Measurements from ENCODE around the gene LRRC17. TPM values are rescaled to one million over a fixed set of nuclear protein-coding genes. Genes with fewer than 3 reads are reported as not detected.
"Not testable (repeated sequence)": the region's sequence is repeated elsewhere in the genome, so short reads cannot be mapped to it uniquely, and the experiment has no call there.

Gene LRRC17
- total RNA-seq, 1 donor from 2014 or later, result 1.3 TPM

- peaks cover 33% of the 10 kb centered on the region for H3K9me3 Mint-ChIP-seq (ENCODE audit: low read depth)
- no peaks in the 10 kb centered on the region for H3K27me3 Mint-ChIP-seq
- no peaks in the 10 kb centered on the region for H3K4me1 Mint-ChIP-seq (ENCODE audit: low read depth)
- H3K36me3 Mint-ChIP-seq (ENCODE audit: insufficient read depth), result peaks cover 13% of the 10 kb centered on the region
- H3K27ac Mint-ChIP-seq, result no peak overlapping the region
- no peak overlapping the region for H3K4me3 Mint-ChIP-seq (ENCODE audit: low read depth)
- DNase-seq (ENCODE audit: low spot score, unreplicated experiment), result no peak
- TF ChIP-seq CTCF (IDR thresholded peaks at IDR 0.05; ENCODE audit: unreplicated experiment), result no peak
Observed at GRCh38 chr7:102976493-102976892, 63.7 kb downstream of the LRRC17 start.

- DNase-seq (ENCODE audit: low spot score, unreplicated experiment), result not testable (repeated sequence)
- peaks cover 33% of the 10 kb centered on the region for H3K9me3 Mint-ChIP-seq (ENCODE audit: low read depth)
Observed at GRCh38 chr7:102977586-102977985, 64.8 kb downstream of the LRRC17 start.

GRCh38 chr7:102978284-102978683, 65.5 kb downstream of the LRRC17 start:
- Mint-ChIP-seq H3K27me3 (no peaks in the 10 kb centered on the region), H3K4me1 (ENCODE audit: low read depth) (no peaks in the 10 kb centered on the region), H3K4me3 (ENCODE audit: low read depth) (no peak overlapping the region), H3K36me3 (ENCODE audit: insufficient read depth) (peaks cover 9% of the 10 kb centered on the region), H3K27ac (no peak overlapping the region), H3K9me3 (ENCODE audit: low read depth) (peaks cover 30% of the 10 kb centered on the region)
- TF ChIP-seq CTCF (IDR thresholded peaks at IDR 0.05; ENCODE audit: unreplicated experiment), result no peak
- no peak for DNase-seq (ENCODE audit: low spot score, unreplicated experiment)

More at GRCh38 chr7:102977586-102977985, 64.8 kb downstream of the LRRC17 start:
- not testable (repeated sequence) for H3K4me3 Mint-ChIP-seq (ENCODE audit: low read depth); H3K27ac Mint-ChIP-seq; H3K4me1 Mint-ChIP-seq (ENCODE audit: low read depth); H3K27me3 Mint-ChIP-seq
- peaks cover 13% of the 10 kb centered on the region for H3K36me3 Mint-ChIP-seq (ENCODE audit: insufficient read depth)

GRCh38 chr7:102979670-102980069, 66.9 kb downstream of the LRRC17 start:
- Mint-ChIP-seq H3K4me3 (ENCODE audit: low read depth) (no peak overlapping the region), H3K27me3 (no peaks in the 10 kb centered on the region), H3K36me3 (ENCODE audit: insufficient read depth) (peaks cover 6% of the 10 kb centered on the region), H3K27ac (no peak overlapping the region), H3K9me3 (ENCODE audit: low read depth) (peaks cover 26% of the 10 kb centered on the region), H3K4me1 (ENCODE audit: low read depth) (no peaks in the 10 kb centered on the region)
- TF ChIP-seq CTCF (IDR thresholded peaks at IDR 0.05; ENCODE audit: unreplicated experiment), result no peak
- DNase-seq (ENCODE audit: low spot score, unreplicated experiment), result no peak

- Mint-ChIP-seq H3K4me1 (ENCODE audit: low read depth) (no peaks in the 10 kb centered on the region), H3K27ac (no peak overlapping the region), H3K9me3 (ENCODE audit: low read depth) (peaks cover 19% of the 10 kb centered on the region), H3K27me3 (no peaks in the 10 kb centered on the region), H3K36me3 (ENCODE audit: insufficient read depth) (peaks cover 6% of the 10 kb centered on the region), H3K4me3 (ENCODE audit: low read depth) (no peak overlapping the region)
- DNase-seq (ENCODE audit: low spot score, unreplicated experiment), result no peak
- no peak for TF ChIP-seq CTCF (IDR thresholded peaks at IDR 0.05; ENCODE audit: unreplicated experiment)
Observed at GRCh38 chr7:102981451-102981850, 68.7 kb downstream of the LRRC17 start.

- Mint-ChIP-seq H3K9me3 (ENCODE audit: low read depth) (peaks cover 16% of the 10 kb centered on the region), H3K4me1 (ENCODE audit: low read depth) (no peaks in the 10 kb centered on the region), H3K4me3 (ENCODE audit: low read depth) (no peak overlapping the region), H3K36me3 (ENCODE audit: insufficient read depth) (peaks cover 6% of the 10 kb centered on the region), H3K27ac (no peak overlapping the region), H3K27me3 (no peaks in the 10 kb centered on the region)
- no peak for TF ChIP-seq CTCF (IDR thresholded peaks at IDR 0.05; ENCODE audit: unreplicated experiment)
- no peak for DNase-seq (ENCODE audit: low spot score, unreplicated experiment)
Observed at GRCh38 chr7:102982235-102982634, 69.4 kb downstream of the LRRC17 start.
